NCI-H2029 (cell line): Measurements from ENCODE around the gene MYL9.

Experiments used
- DNase-seq: peaks from one replicate; lab custom pipeline; 2025; lab: John Stamatoyannopoulos, UW

Gene MYL9

GRCh38 chr20:36584018-36584481 is 42.7 kb downstream of the MYL9 start:
- no peak for DNase-seq

GRCh38 chr20:36585410-36586125 is 44.2 kb downstream of the MYL9 start:
- DNase-seq: no peak

GRCh38 chr20:36587388-36588070 is 46.2 kb downstream of the MYL9 start:
- no peak for DNase-seq

- DNase-seq: peak; percentile 44
Observed at GRCh38 chr20:36591281-36591680, 50.0 kb downstream of the MYL9 start.

GRCh38 chr20:36591854-36592641 is 50.7 kb downstream of the MYL9 start:
- no peak for DNase-seq

- no peak for DNase-seq
Observed at GRCh38 chr20:36593347-36593929, 52.1 kb downstream of the MYL9 start.

- DNase-seq: no peak
Observed at GRCh38 chr20:36599912-36600345, 58.6 kb downstream of the MYL9 start.
